HepG2 (cell line): Measurements from ENCODE around the gene GRIK3. TPM values are rescaled to one million over a fixed set of nuclear protein-coding genes. Genes with fewer than 3 reads are reported as not detected.

Source experiments
- BORCS8-MEF2B ChIP-seq: sonication (generic); formaldehyde crosslinking; IDR thresholded peaks from 2 replicates; pipeline ENCODE4 v1.8.0; 2022; ENCODE audit warnings: mild to moderate bottlenecking, missing genetic modification reagents
- FUBP1 ChIP-seq: sonication (generic); formaldehyde crosslinking; IDR thresholded peaks from 2 replicates; pipeline ENCODE4 v1.5.1; 2020; ENCODE audit warnings: missing genetic modification reagents, mild to moderate bottlenecking, borderline replicate concordance
- GMEB2 ChIP-seq: IDR thresholded peaks from 2 replicates; pipeline ENCODE4 v1.6.1; 2016; ENCODE audit warnings: missing biosample characterization, missing genetic modification reagents, low read depth
- KDM5A ChIP-seq: fragments of 200-600 bp; sonication (generic); IDR thresholded peaks from 2 replicates; pipeline ENCODE4 v1.7.0; 2018; ENCODE audit warnings: antibody characterized with exemption, mild to moderate bottlenecking, low read length, borderline replicate concordance
- KDM6A ChIP-seq: IDR thresholded peaks from 2 replicates; pipeline ENCODE4 v1.6.1; 2016; ENCODE audit warnings: low read depth
- MEIS2 ChIP-seq: sonication (generic); formaldehyde crosslinking; IDR thresholded peaks from 2 replicates; pipeline ENCODE4 v1.9.0; 2021; ENCODE audit warnings: mild to moderate bottlenecking, missing genetic modification reagents
- NAIF1 ChIP-seq: sonication (generic); formaldehyde crosslinking; IDR thresholded peaks from 2 replicates; pipeline ENCODE4 v1.5.0; 2020; ENCODE audit warnings: mild to moderate bottlenecking, missing genetic modification reagents, borderline replicate concordance
- NFE2L1 ChIP-seq: sonication (generic); formaldehyde crosslinking; IDR thresholded peaks from 2 replicates; pipeline ENCODE4 v1.4.0; 2020; ENCODE audit warnings: missing genetic modification reagents, mild to moderate bottlenecking, borderline replicate concordance
- THYN1 ChIP-seq: sonication (generic); formaldehyde crosslinking; IDR thresholded peaks from 2 replicates; pipeline ENCODE4 v1.8.1; 2023; ENCODE audit warnings: low read depth, mild to moderate bottlenecking, moderate library complexity, missing genetic modification reagents, borderline replicate concordance
- TRAFD1 ChIP-seq: sonication (generic); formaldehyde crosslinking; IDR thresholded peaks from 2 replicates; pipeline ENCODE4 v1.5.1; 2020; ENCODE audit warnings: missing genetic modification reagents, mild to moderate bottlenecking, borderline replicate concordance
- TRIM24 ChIP-seq: sonication (generic); formaldehyde crosslinking; IDR thresholded peaks from 2 replicates; pipeline ENCODE4 v1.8.0; 2022; ENCODE audit warnings: mild to moderate bottlenecking, missing genetic modification reagents
- ZFP41 ChIP-seq: sonication (generic); formaldehyde crosslinking; IDR thresholded peaks from 2 replicates; pipeline ENCODE4 v1.4.0; 2020; ENCODE audit warnings: mild to moderate bottlenecking, missing genetic modification reagents, borderline replicate concordance
- ZKSCAN1 ChIP-seq: fragments of 150-350 bp; IDR thresholded peaks from 2 replicates; pipeline ENCODE4 v1.6.1; 2014; ENCODE audit warnings: low read length
- ZNF20 ChIP-seq: sonication (generic); formaldehyde crosslinking; IDR thresholded peaks from 2 replicates; pipeline ENCODE4 v1.4.0; 2020; ENCODE audit warnings: mild to moderate bottlenecking, moderate library complexity, missing genetic modification reagents
- ZNF230 ChIP-seq: sonication (generic); formaldehyde crosslinking; IDR thresholded peaks from 2 replicates; pipeline ENCODE4 v1.4.0; 2020; ENCODE audit warnings: mild to moderate bottlenecking, missing genetic modification reagents
- ZNF24 ChIP-seq: fragments of 450-650 bp; IDR thresholded peaks from 2 replicates; pipeline ENCODE4 v1.6.1; 2017; ENCODE audit warnings: antibody characterized with exemption, mild to moderate bottlenecking
- ZNF30 ChIP-seq: sonication (generic); formaldehyde crosslinking; IDR thresholded peaks from 2 replicates; pipeline ENCODE4 v1.5.0; 2020; ENCODE audit warnings: mild to moderate bottlenecking, missing genetic modification reagents
- ZNF563 ChIP-seq: sonication (generic); formaldehyde crosslinking; IDR thresholded peaks from 2 replicates; pipeline ENCODE4 v1.8.0; 2022; ENCODE audit warnings: mild to moderate bottlenecking, moderate library complexity, missing genetic modification reagents
- polyA plus RNA-seq, 8 experiments: library from polyadenylated mRNA; depleted of rRNA in 3 of 8; stranded (reverse) in 7 of 8; unstranded in 1 of 8; fragments of >200 nt; fragmentation: Illumina TruSeq in 4 of 8; extraction: Trizol in 4 of 8; gene quantifications; 2 replicates each; pipeline versions ENCODE4 v1.2.1 to v1.2.3, GENCODE V29; 2011 to 2016; ENCODE audit warnings: low read depth in 4 of 8, missing spikeins in 1 of 8, mixed read lengths in 1 of 8; ENCODE audit not compliant: insufficient read depth in 1 of 8
- total RNA-seq, 5 experiments: library from RNA; depleted of rRNA; stranded (reverse); fragments of >200 nt; fragmentation: Illumina TruSeq; extraction: Trizol; gene quantifications; 2 replicates each; pipeline ENCODE4 v1.2.3, GENCODE V29; 2016; ENCODE audit warnings: low read depth in 1 of 5
- TF ChIP-seq, protein P1 (sequence below): sonication (generic); formaldehyde crosslinking; IDR thresholded peaks from 2 replicates; pipeline ENCODE4 v1.8.0; 2022; ENCODE audit warnings: mild to moderate bottlenecking, missing genetic modification reagents, moderate library complexity
- TF ChIP-seq, protein P2 (sequence below): sonication (generic); formaldehyde crosslinking; IDR thresholded peaks from 2 replicates; pipeline ENCODE4 v1.9.0; 2022; ENCODE audit warnings: low read depth, missing genetic modification reagents
- TF ChIP-seq, protein P3 (sequence below): sonication (generic); formaldehyde crosslinking; IDR thresholded peaks from 2 replicates; pipeline ENCODE4 v1.8.0; 2022; ENCODE audit warnings: mild to moderate bottlenecking, missing genetic modification reagents, borderline replicate concordance

Gene GRIK3
- total and polyA plus RNA-seq, 2 of the 13 experiments (the other 11 are each of a cell fraction or from before 2014, with no cell fraction given): not detected

DNA sequence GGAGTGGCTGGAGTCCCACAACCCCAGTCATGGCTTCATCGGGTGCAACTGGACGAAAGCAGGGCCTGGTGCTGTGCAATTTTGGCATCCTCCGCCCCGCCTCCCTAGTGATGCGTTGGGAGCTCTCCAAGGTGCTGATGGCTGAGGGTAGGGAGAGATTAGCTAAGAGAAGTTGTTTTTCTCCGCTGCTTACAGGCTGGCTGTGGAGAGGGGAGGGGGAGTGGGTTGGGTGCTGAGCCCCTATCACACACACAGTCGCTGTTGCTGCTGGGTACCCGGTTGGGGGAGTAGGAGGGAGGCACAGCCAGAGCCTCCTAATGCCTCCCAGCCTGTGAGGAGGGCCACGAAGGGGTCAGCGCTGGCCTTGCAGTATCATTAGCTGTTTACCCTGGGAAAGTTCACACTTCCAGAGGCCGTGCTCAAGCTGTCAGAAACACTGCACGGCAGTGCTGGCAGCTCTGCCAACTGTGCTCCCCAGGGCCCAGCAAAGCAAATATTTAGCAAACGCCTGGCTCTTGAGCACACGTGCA, 110.0 kb downstream of the GRIK3 start (continued):
- TF ChIP-seq, protein P1, sequence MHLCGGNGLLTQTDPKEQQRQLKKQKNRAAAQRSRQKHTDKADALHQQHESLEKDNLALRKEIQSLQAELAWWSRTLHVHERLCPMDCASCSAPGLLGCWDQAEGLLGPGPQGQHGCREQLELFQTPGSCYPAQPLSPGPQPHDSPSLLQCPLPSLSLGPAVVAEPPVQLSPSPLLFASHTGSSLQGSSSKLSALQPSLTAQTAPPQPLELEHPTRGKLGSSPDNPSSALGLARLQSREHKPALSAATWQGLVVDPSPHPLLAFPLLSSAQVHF (CRISPR knock-in tag): 0 out of 2 replicates have a peak, but pooled peaks have one; percentile 52
- TF ChIP-seq NFE2L1 (CRISPR knock-in tag) (no peak), FUBP1 (no peak), NAIF1 (CRISPR knock-in tag) (no peak), BORCS8-MEF2B (CRISPR knock-in tag) (peak; percentile 71; the same call in 1 of the 2 replicates), ZKSCAN1 (no peak), ZFP41 (CRISPR knock-in tag) (no peak), THYN1 (CRISPR knock-in tag) (no peak), ZNF230 (no peak), ZNF24 (no peak), TRIM24 (CRISPR knock-in tag) (no peak), KDM5A (no peak), ZNF563 (no peak), GMEB2 (no peak), ZNF30 (CRISPR knock-in tag) (no peak), TRAFD1 (CRISPR knock-in tag) (no peak), KDM6A (no peak), ZNF20 (CRISPR knock-in tag) (no peak), MEIS2 (no peak)
- TF ChIP-seq, protein P2, sequence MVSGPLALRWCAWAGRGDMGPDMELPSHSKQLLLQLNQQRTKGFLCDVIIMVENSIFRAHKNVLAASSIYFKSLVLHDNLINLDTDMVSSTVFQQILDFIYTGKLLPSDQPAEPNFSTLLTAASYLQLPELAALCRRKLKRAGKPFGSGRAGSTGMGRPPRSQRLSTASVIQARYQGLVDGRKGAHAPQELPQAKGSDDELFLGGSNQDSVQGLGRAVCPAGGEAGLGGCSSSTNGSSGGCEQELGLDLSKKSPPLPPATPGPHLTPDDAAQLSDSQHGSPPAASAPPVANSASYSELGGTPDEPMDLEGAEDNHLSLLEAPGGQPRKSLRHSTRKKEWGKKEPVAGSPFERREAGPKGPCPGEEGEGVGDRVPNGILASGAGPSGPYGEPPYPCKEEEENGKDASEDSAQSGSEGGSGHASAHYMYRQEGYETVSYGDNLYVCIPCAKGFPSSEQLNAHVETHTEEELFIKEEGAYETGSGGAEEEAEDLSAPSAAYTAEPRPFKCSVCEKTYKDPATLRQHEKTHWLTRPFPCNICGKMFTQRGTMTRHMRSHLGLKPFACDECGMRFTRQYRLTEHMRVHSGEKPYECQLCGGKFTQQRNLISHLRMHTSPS: no peak
- TF ChIP-seq, protein P3, sequence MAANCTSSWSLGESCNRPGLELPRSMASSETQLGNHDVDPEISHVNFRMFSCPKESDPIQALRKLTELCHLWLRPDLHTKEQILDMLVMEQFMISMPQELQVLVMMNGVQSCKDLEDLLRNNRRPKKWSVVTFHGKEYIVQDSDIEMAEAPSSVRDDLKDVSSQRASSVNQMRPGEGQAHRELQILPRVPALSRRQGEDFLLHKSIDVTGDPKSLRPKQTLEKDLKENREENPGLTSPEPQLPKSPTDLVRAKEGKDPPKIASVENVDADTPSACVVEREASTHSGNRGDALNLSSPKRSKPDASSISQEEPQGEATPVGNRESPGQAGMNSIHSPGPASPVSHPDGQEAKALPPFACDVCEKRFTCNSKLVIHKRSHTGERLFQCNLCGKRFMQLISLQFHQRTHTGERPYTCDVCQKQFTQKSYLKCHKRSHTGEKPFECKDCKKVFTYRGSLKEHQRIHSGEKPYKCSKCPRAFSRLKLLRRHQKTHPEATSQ: no peak
